HEK293 (cell line): ENCODE data around the gene CBX7.

Experiments
- KLF16 ChIP-seq: fragments of 450-650 bp; formaldehyde crosslinking; IDR thresholded peaks from 2 replicates; pipeline ENCODE4 v1.5.1; 2017; ENCODE audit warnings: missing biosample characterization, missing genetic modification characterization
- ZNF202 ChIP-seq: fragments of 450-650 bp; formaldehyde crosslinking; IDR thresholded peaks from 2 replicates; pipeline ENCODE4 v1.5.1; 2016; ENCODE audit warnings: missing biosample characterization, missing genetic modification characterization, borderline replicate concordance
- TF ChIP-seq, protein P1 (sequence below): fragments of 450-650 bp; formaldehyde crosslinking; IDR thresholded peaks from 2 replicates; pipeline ENCODE4 v1.5.1; 2016; ENCODE audit warnings: missing biosample characterization, missing genetic modification characterization

DNA sequence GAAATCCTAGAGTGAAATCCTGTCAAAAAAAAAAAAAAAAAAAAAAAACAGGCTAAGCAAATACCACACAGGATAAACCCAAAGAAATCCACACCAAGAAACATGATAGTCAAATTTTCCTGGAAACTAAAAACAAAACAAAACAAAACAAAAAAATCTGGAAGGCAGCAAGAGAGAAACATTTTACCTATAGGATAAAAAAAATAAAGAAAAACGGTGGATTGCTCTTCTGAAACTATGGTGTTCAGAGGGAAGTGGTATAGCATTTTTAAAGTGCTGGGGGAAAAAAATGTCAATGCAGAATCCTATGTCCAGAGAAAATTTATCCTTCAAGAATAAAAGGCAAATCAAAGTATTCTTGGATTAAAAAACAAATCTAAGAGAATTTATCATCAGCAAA lies 41.6 kb upstream of the CBX7 start:
- TF ChIP-seq ZNF202 (no peak), KLF16 (tag by site-specific recombination) (no peak)
- TF ChIP-seq, protein P1, sequence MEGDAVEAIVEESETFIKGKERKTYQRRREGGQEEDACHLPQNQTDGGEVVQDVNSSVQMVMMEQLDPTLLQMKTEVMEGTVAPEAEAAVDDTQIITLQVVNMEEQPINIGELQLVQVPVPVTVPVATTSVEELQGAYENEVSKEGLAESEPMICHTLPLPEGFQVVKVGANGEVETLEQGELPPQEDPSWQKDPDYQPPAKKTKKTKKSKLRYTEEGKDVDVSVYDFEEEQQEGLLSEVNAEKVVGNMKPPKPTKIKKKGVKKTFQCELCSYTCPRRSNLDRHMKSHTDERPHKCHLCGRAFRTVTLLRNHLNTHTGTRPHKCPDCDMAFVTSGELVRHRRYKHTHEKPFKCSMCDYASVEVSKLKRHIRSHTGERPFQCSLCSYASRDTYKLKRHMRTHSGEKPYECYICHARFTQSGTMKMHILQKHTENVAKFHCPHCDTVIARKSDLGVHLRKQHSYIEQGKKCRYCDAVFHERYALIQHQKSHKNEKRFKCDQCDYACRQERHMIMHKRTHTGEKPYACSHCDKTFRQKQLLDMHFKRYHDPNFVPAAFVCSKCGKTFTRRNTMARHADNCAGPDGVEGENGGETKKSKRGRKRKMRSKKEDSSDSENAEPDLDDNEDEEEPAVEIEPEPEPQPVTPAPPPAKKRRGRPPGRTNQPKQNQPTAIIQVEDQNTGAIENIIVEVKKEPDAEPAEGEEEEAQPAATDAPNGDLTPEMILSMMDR (tag by site-specific recombination): no peak
